Mesendoderm (in vitro differentiated cells): ENCODE results near the gene BRD7.

Source experiments
- DNase-seq: peaks from one replicate; pipeline ENCODE4 v3.0.0; 2013
- H2AK5ac ChIP-seq: 2 replicates; pipeline ENCODE4 v1.6.1; 2013; ENCODE audit warnings: low read length, inconsistent platforms
- H2BK120ac ChIP-seq: 2 replicates; pipeline ENCODE4 v1.6.1; 2013; ENCODE audit warnings: low read depth, mild to moderate bottlenecking, low read length, moderate library complexity, mixed read lengths
- H2BK15ac ChIP-seq: replicated peaks from 2 replicates; pipeline ENCODE4 v1.6.1; 2013; ENCODE audit warnings: low read depth, mild to moderate bottlenecking, moderate library complexity
- H2BK5ac ChIP-seq: 2 replicates; pipeline ENCODE4 v1.6.1; 2013; ENCODE audit warnings: low read length, inconsistent platforms
- H3K18ac ChIP-seq: 2 replicates; pipeline ENCODE4 v1.6.1; 2013; ENCODE audit warnings: mild to moderate bottlenecking, low read length, mixed read lengths
- H3K23ac ChIP-seq: one replicate; pipeline ENCODE4 v1.6.1; 2013; ENCODE audit warnings: low read length
- H3K27ac ChIP-seq: 2 replicates; pipeline ENCODE4 v1.5.1; 2013; ENCODE audit warnings: low read depth, mild to moderate bottlenecking, inconsistent platforms, low read length, moderate library complexity
- H3K27me3 ChIP-seq: 2 replicates; pipeline ENCODE4 v1.6.1; 2013; ENCODE audit warnings: low read length, control low read depth, mild to moderate bottlenecking, inconsistent platforms; ENCODE audit not compliant: insufficient read depth, poor library complexity
- H3K36me3 ChIP-seq: 2 replicates; pipeline ENCODE4 v1.6.1; 2013; ENCODE audit warnings: low read length, inconsistent platforms; ENCODE audit not compliant: control insufficient read depth, insufficient read depth
- H3K4ac ChIP-seq: one replicate; pipeline ENCODE4 v1.6.1; 2013; ENCODE audit warnings: low read depth, mild to moderate bottlenecking, low read length, moderate library complexity
- H3K4me1 ChIP-seq: 2 replicates; pipeline ENCODE4 v1.6.1; 2013; ENCODE audit warnings: low read depth, low read length, inconsistent platforms; ENCODE audit not compliant: control insufficient read depth
- H3K4me2 ChIP-seq: 2 replicates; pipeline ENCODE4 v1.6.1; 2013; ENCODE audit warnings: low read length
- H3K4me3 ChIP-seq: 2 replicates; pipeline ENCODE4 v1.5.1; 2013; ENCODE audit warnings: mild to moderate bottlenecking, low read length
- H3K56ac ChIP-seq: one replicate; pipeline ENCODE4 v1.6.1; 2013; ENCODE audit warnings: low read length
- H3K79me1 ChIP-seq: 2 replicates; pipeline ENCODE4 v1.6.1; 2013; ENCODE audit warnings: low read length, inconsistent platforms
- H3K79me2 ChIP-seq: 2 replicates; pipeline ENCODE4 v1.6.1; 2013; ENCODE audit warnings: mild to moderate bottlenecking, low read length; ENCODE audit not compliant: control insufficient read depth, insufficient read depth
- H3K9ac ChIP-seq: 2 replicates; pipeline ENCODE4 v1.6.1; 2013; ENCODE audit warnings: low read length, inconsistent platforms
- H4K5ac ChIP-seq: one replicate; pipeline ENCODE4 v1.6.1; 2013; ENCODE audit warnings: low read length
- H4K8ac ChIP-seq: one replicate; pipeline ENCODE4 v1.6.1; 2013; ENCODE audit warnings: low read depth, mild to moderate bottlenecking, control low read depth, low read length, moderate library complexity
- WGBS: extraction: QIAGEN DNeasy Blood & Tissue Kit; methylation state at CpG from one replicate; pipeline ENCODE4 v1.1.7; 2013; ENCODE audit warnings: low lambda C conversion rate, missing lambda C conversion rate; ENCODE audit not compliant: insufficient coverage; ENCODE audit errors: extremely low coverage; 5-methylcytosine and 5-hydroxymethylcytosine counted together

The BRD7 gene

DNA sequence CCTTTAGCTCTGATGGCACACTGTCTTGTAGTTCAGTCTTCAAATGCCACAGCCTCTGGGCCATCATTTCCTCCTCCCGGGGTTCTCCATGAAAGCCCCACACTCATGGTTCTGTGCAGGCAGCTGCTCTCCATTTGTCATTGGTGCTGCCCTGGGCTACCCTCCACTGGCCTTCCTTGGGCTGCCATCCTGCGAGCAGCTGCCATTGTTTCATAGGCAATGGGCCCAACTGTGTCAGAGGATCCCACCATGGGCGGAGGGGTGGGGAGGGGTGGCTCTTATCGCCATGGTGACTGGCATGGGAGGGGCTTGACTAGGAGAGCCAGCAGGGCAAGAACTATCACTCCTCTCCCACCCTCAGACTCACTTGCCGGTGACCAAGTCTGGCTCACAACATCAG, 38.6 kb upstream of the BRD7 start:
- Histone ChIP-seq H3K4me2 (no peak overlapping the region), H3K18ac (no peak overlapping the region), H3K79me2 (no peaks in the 10 kb centered on the region), H3K27ac (no peak overlapping the region), H3K4me3 (no peak overlapping the region), H3K56ac (no peak overlapping the region), H4K8ac (no peak overlapping the region), H3K36me3 (no peaks in the 10 kb centered on the region), H4K5ac (no peak overlapping the region), H3K79me1 (no peaks in the 10 kb centered on the region), H3K9ac (no peak overlapping the region), H3K4ac (no peak overlapping the region), H2BK15ac (no peak overlapping the region), H3K23ac (no peak overlapping the region), H2BK120ac (no peak overlapping the region), H2BK5ac (no peak overlapping the region), H3K4me1 (peaks cover 4% of the 10 kb centered on the region), H3K27me3 (no peaks in the 10 kb centered on the region), H2AK5ac (no peak overlapping the region)
- DNase-seq: peak; percentile 63
- WGBS: no CpG with 5 or more reads among the region's 5 CpGs

DNA sequence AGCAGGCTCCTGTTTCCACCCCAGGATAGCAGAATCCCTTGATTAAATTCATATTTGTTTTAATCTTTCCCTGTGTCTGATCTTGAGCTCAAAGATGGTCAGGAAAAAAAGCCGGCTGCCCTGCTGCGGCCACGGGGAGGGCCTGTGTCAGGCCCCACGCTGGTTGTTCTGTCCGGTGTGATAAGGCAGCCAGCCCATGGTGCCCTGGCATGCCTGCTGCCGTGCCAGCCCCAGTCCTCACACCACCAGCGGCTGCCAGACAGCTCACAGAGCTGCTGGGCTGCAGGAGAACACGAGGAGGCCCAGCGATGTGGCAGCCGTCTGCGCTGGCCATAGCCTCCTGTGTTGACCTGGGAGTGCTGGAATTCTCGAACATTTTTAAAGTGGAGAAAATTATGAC, 34.7 kb upstream of the BRD7 start:
- Histone ChIP-seq H3K79me1 (no peaks in the 10 kb centered on the region), H2BK5ac (no peak overlapping the region), H3K27me3 (no peaks in the 10 kb centered on the region), H3K79me2 (no peaks in the 10 kb centered on the region), H2BK120ac (no peak overlapping the region), H3K23ac (no peak overlapping the region), H3K56ac (no peak overlapping the region), H4K5ac (no peak overlapping the region), H2BK15ac (no peak overlapping the region), H3K18ac (no peak overlapping the region), H4K8ac (no peak overlapping the region), H3K27ac (no peak overlapping the region), H3K4me1 (peaks cover 4% of the 10 kb centered on the region), H3K4me2 (no peak overlapping the region), H3K4me3 (no peak overlapping the region), H3K36me3 (no peaks in the 10 kb centered on the region), H2AK5ac (no peak overlapping the region), H3K9ac (no peak overlapping the region), H3K4ac (no peak overlapping the region)
- WGBS: no CpG with 5 or more reads among the region's 12 CpGs
- DNase-seq: no peak

DNA sequence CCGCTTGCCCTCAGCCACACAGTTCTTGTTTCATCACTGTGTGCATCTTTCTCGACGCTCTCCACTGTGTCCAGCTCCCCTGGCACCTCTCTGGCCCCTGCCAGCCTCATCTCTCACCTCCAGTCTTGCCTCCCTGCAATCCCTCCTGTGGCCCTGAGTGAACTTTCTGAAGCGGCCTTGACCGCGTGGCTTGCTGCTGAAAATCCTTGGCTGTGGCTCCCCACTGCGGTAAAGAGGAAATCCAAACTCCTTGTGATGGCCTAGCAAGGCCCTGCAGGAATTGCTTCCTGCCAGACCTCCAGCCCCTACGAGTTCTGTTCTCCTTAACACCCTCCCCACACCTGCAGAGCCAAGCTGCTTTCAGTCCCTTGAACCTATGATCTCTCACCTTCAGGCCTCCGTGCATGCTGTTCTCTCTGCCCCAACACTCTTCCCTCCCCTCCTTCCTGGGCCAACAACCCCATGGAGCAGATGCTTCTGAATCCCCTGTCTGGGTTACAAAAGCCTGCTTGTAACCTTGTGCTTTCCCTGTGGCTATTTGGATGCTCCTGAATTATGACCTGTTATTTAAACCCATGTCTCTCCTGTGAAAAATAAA, 33.6 kb upstream of the BRD7 start:
- Histone ChIP-seq H3K36me3 (no peaks in the 10 kb centered on the region), H3K23ac (peak overlapping the region; percentile 75), H4K5ac (no peak overlapping the region), H3K4me1 (no peaks in the 10 kb centered on the region), H2BK15ac (no peak overlapping the region), H3K27me3 (no peaks in the 10 kb centered on the region), H2BK120ac (no peak overlapping the region), H3K79me2 (no peaks in the 10 kb centered on the region), H3K56ac (no peak overlapping the region), H2AK5ac (no peak overlapping the region), H3K4me2 (no peak overlapping the region), H3K79me1 (no peaks in the 10 kb centered on the region), H2BK5ac (no peak overlapping the region), H3K18ac (no peak overlapping the region), H3K4ac (no peak overlapping the region), H3K9ac (no peak overlapping the region), H3K27ac (no peak overlapping the region), H3K4me3 (no peak overlapping the region), H4K8ac (no peak overlapping the region)
- WGBS: no CpG with 5 or more reads among the region's 9 CpGs
- no peak for DNase-seq

DNA sequence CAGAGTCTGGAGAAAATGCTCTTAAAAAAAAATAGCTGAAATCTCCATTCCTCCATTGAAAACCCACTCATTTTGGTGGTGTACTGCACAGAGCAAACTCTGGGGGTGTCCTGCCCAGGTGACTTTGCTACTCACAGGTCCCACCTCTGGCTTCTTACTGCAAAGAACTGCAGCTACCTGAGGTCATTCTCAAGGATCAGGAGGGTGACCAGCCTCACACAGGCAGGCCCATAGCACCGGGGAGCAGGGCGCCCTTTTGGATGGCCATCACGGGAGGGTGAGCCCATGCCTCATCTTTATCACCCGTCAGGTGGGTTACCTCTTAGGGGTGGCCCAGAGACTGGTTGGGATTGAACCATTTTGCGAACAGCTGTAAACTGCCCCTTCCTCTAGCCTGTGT, 32.6 kb upstream of the BRD7 start:
- no peak overlapping the region for H4K5ac ChIP-seq
- H2BK5ac ChIP-seq: no peak overlapping the region
- H3K79me2 ChIP-seq: no peaks in the 10 kb centered on the region
- H3K36me3 ChIP-seq: no peaks in the 10 kb centered on the region
- no peak overlapping the region for H3K18ac ChIP-seq
- WGBS: no CpG with 5 or more reads among the region's 5 CpGs
- no peak overlapping the region for H3K4me3 ChIP-seq
- H3K27me3 ChIP-seq: no peaks in the 10 kb centered on the region
- no peak overlapping the region for H4K8ac ChIP-seq
- H3K4ac ChIP-seq: no peak overlapping the region
- H3K4me1 ChIP-seq: no peaks in the 10 kb centered on the region
- no peak overlapping the region for H3K23ac ChIP-seq
- H2AK5ac ChIP-seq: no peak overlapping the region
- no peak overlapping the region for H2BK120ac ChIP-seq
- H3K4me2 ChIP-seq: no peak overlapping the region
- no peak overlapping the region for H3K27ac ChIP-seq
- DNase-seq: no peak
- no peaks in the 10 kb centered on the region for H3K79me1 ChIP-seq
- no peak overlapping the region for H2BK15ac ChIP-seq
- no peak overlapping the region for H3K56ac ChIP-seq
- H3K9ac ChIP-seq: no peak overlapping the region

DNA sequence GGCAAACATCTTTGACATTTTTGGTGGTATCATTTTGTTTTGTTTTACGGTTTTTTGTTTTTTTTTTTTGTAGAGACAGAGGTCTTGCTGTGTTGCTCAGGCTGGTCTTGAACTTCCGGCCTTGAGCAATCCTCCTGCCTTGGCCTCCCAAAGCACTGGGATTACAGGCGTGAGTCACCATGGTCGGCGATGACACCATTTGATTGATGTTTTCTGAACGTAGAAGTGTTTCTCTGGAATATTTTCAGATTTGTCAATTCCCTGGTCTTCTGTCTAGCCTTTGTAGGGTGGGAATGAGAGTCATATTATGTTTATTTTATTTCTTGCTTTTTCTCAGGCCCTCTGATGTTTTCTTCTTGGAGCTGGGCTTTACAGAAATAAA, 32.2 kb upstream of the BRD7 start:
- H2BK120ac ChIP-seq: no peak overlapping the region
- no peak overlapping the region for H3K27ac ChIP-seq
- no peak overlapping the region for H3K56ac ChIP-seq
- no peak overlapping the region for H4K5ac ChIP-seq
- H3K79me2 ChIP-seq: no peaks in the 10 kb centered on the region
- H3K18ac ChIP-seq: no peak overlapping the region
- H3K4me2 ChIP-seq: no peak overlapping the region
- no peaks in the 10 kb centered on the region for H3K27me3 ChIP-seq
- H3K23ac ChIP-seq: no peak overlapping the region
- no peaks in the 10 kb centered on the region for H3K4me1 ChIP-seq
- no peak overlapping the region for H3K4me3 ChIP-seq
- no peak overlapping the region for H2AK5ac ChIP-seq
- no peak overlapping the region for H2BK5ac ChIP-seq
- H3K4ac ChIP-seq: no peak overlapping the region
- H3K9ac ChIP-seq: no peak overlapping the region
- H3K79me1 ChIP-seq: no peaks in the 10 kb centered on the region
- no CpG with 5 or more reads among the region's 6 CpGs for WGBS
- H2BK15ac ChIP-seq: no peak overlapping the region
- no peak for DNase-seq
- H3K36me3 ChIP-seq: no peaks in the 10 kb centered on the region
- H4K8ac ChIP-seq: no peak overlapping the region

DNA sequence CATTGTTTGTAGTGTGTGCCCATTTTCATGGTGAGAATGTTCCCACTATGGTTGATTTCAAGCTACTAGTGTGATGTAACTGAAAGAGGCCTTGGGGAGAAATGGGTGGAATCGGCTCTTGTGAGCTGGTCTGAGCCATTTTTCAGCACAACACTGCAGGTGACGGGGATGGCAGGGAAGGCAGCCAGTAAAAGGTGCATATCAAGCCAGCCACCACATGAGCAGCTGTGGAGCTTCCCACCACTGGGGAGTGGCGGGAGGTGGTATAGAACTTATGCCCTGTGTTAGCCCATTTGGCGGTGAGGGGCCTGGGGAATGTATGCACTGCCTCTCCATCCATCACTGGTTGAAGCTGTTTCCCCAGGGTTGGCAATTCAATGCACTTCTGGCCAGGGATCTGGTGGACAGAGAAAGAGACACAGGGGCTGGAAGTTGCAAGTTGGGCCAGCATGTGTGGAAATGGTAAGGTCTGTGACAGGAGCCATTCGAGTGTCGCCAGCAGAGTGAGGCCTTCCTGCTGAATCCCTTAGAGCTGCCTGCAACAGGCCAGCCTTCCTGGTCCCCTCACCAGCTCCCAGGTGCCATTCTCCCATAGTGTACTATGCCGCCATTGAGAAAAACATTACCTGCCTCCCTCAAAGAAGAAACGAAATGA, 31.7 kb upstream of the BRD7 start:
- Histone ChIP-seq H3K36me3 (no peaks in the 10 kb centered on the region), H3K4me3 (no peak overlapping the region), H2AK5ac (no peak overlapping the region), H3K27ac (no peak overlapping the region), H3K18ac (no peak overlapping the region), H3K23ac (no peak overlapping the region), H3K56ac (no peak overlapping the region), H3K4ac (no peak overlapping the region), H3K79me2 (no peaks in the 10 kb centered on the region), H2BK5ac (no peak overlapping the region), H4K8ac (no peak overlapping the region), H3K9ac (no peak overlapping the region), H2BK15ac (no peak overlapping the region), H2BK120ac (no peak overlapping the region), H3K27me3 (no peaks in the 10 kb centered on the region), H4K5ac (no peak overlapping the region), H3K79me1 (no peaks in the 10 kb centered on the region), H3K4me1 (no peaks in the 10 kb centered on the region), H3K4me2 (no peak overlapping the region)
- DNase-seq: no peak
- no CpG with 5 or more reads among the region's 8 CpGs for WGBS
